ENCODE results near the gene PIGU.

Gene PIGU

DNA sequence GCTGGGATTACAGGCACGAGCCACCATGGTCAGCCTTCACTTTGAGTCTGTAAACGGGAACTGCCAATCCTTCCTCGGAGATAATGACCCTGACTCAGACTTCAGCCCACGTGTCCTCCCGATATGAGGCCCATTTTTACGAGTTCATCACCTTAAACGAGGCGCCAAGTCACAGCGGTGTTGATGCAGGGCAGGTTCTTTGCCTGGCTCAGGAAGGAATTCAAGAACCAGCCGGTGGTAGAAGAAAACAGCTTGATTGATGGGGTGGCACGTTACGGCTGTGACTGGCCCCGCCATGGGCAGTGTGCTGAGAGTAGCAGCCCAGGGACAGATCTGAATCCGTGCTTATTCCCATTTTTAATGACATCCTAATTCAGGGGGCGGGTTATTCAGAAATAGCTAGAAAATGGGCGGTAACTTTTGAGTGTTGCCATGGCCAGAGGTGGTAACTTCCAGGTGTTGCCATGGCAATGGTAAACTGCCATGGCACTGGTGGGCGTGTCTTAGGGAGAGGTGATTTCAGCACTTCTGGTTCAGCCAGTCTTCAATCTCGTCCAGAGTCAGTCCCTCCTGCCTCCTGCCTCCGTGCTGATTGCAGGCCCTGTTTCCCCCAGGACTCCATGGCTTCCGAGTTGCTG, 127.5 kb downstream of the PIGU start:
- peak; percentile 18 for DNase-seq

- DNase-seq: no peak
Measured at GRCh38 chr20:34547844-34548613, 128.9 kb downstream of the PIGU start.

DNA sequence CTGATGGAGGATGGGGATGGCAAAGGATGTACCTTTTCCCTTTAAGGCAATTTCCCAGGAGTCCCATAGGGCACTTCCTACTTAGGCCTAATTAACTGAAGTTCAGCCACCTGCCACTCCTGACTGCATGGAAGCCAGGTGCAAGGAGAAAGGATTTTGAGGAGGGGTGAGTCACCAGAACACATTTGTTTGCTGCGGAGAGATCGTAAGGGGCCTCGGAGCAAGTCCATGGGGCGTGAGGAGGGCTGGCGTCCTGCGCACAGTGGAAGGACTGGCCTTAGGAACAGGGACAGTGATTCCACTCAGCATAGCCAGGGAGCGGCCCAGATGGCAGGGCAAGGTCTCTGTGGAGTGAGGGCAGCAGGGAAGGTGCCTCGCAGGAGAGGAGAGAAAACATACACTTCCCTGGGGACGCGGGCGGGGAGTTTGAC, 130.1 kb downstream of the PIGU start:
- DNase-seq: peak; percentile 64

DNA sequence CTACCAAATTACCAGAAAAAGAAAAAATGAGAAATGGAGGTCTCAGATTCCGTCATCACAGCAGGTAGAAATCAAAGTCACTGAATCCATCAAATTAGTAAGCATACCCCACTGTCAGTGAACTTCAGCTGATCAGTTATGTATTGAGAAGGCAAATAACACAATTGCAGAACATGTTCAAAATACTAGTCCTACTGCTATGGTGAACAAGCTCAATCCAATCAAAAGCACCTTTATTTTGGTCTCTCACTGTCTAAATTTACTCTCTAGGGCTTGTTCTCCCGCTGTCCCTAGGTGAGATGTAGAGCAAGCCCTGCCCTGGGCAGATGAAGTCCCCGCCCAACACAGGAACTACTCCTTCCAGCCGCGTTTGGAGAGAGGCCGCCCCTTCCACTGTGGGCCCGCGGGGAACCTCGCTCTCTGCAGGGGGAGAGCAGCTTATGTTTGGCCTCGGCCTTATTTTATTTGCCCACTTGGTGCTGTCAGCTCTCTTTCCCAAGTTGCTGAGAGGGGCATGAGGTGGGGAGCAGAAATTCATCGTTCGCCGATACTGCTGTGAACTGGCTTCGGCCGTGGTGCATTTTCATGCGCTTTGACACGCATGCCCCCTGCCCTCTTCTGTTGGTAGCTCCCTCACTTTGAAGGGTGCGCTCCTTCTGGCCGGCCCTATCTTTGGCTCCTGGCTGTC, 132.6 kb downstream of the PIGU start:
- no peak for DNase-seq

DNA sequence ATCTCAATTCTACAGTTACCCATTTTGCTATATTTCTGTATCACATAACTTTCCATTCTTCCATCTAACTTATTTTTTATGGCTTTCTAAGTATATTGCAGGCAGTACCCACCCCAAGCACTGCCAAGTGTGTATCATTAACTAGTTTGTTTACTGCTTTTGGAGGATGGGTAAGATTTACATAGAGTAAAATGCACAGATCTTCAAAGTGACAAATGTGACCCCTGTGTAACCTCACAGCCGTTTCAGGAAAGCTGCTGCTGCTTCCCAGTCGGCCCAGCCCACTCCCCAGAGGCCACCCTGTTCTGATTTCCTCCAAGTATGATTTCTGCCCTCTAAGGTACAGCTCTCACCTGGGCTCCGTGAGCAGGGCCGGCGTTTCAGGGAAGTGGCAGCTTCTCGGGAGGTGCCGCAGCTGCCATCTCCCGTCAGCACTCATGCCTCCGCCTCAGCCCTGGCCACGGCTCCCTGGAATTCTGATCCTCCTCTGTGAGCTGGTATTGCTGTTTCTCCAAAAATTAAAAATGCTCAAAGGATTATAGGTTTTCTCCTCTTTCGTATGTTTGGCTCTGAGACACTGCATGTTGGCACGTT, 133.3 kb downstream of the PIGU start:
- DNase-seq: no peak

DNA sequence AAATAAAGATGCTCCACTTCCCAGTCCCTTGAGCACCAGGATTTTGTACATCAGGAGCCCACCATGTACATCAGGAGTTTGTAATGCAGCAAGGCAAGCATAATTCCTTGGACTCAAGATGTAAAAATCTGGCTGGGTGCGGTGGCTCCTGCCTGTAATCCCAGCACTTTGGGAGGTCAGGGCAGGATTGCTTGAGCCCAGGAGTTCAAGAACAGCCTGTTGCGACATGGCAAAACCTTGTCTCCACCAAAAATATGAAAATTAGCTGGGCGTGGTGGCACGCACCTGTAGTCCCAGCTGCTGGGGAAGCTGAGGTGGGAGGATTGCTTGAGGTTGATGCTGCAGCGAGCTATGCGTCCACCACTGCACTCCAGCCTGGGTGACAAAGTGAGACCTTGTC, 134.5 kb downstream of the PIGU start:
- no peak for DNase-seq

- no peak for DNase-seq
Measured at GRCh38 chr20:34541917-34542316, 135.0 kb downstream of the PIGU start.

DNA sequence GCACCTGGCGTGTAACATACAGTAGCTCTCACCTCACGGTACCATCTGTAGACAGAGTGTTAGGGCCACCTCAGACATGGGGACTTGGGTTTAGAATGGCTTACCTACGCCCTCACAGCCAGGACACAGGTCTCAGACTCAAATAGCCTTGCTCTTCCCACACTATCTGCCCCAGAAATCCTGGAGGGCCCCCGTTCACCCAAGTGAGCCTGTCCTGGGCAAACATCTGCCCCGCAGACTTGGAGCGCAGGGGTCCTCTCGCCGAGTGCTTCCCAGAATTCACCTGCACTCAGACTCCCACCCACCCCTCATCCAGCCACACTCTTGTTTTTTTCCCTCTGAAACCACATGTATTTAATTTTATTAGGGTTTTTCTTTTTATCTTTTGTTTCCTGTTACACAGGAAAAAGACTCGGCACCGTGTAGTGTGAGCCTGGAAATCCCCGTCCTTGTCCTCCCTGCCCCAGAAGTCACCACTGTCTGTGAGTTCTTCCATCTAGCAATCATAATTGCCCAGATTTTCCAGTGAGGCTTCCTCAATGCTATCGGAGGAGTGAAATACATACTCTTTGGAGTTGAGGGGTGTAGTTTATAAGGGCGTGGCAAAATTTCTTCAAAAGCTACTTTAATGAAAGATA, 135.5 kb downstream of the PIGU start:
- DNase-seq: no peak

DNA sequence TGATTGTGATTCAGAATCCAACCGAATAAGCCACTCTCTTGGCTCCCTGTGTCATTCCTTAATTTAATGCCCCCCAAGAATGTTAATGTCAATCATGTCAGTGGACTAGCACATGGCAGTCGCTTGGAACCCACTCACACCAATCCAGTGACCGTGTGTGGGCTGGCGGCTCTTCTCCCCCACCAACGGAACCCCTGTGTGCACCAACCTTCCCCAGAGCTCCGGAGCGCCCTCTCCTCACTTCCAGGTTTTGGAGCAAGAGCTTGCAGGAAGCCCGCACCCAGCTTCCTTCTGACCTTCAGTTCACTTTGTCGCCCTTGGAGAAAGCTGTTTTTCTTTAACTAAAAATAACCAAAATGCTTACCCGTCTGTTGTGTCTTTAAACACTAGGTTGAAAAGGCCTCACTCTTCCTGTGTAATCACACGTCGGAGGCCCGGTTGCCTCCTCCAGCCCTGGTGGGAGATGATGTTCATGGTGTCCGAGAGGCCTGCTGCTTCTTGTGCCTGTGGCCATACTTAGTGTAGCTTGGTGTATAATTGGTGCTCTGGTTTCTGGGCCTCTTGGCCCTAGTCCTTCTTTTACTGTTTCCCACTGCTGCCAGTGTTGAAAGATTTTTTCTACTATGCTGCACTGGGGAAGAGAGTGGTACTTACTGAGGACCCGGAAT, 136.2 kb downstream of the PIGU start:
- no peak for DNase-seq

- DNase-seq: no peak
Measured at GRCh38 chr20:34539756-34540155, 137.1 kb downstream of the PIGU start.

DNA sequence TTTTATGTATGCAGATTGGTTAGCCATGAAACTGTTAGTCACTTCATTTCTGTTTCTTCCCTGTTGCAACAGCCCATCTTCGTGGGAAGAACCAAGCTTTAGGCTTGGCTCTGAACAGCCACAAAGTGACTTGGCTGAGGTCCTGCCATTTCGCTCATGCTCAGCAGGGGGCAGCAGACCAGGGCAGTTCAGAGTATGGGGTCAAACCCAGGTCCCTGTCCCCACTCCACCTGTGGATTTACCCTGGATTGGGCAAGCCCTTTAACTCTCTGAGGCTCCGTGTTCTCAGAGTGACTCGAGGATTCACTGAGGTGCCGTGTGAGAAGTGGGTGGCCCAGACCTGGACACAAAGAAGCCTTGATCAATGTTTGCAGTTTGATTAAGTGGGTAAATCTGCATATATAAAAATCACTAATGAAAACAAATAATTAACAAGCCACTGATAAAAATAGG, 138.2 kb downstream of the PIGU start:
- peak; percentile 3 for DNase-seq

- DNase-seq: no peak
Measured at GRCh38 chr20:34537651-34538050, 139.2 kb downstream of the PIGU start.

DNA sequence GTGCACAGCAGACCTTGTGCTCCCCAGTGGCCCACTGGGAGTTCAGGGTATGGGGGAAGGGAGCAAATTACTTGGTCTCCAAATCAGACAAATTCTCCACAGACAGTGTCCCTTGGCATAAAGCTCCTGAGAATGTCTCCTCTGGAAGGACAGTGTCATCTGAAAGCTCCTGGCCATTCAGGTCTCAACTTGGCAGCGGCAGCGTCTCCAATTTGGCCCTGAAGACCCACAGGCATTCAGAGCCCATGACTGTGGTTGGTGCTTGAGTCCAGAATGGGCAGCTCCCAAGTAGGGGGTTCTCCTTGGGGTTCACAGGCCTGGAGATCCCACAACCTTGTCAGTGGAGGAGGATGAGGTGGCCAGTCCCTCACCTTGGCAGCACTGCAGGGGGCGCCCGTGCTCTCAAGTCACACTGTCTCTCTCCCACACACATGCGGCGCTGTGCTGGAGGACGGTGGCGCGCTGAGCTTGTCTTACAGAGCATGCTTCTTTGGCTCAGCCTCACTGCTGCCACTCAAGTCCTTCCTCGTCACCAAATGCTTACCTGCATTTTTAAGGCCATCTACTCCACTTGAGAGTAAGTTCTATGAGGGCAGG, 140.0 kb downstream of the PIGU start:
- DNase-seq: no peak

GRCh38 chr20:34535857-34536256, 141.0 kb downstream of the PIGU start:
- no peak for DNase-seq

DNA sequence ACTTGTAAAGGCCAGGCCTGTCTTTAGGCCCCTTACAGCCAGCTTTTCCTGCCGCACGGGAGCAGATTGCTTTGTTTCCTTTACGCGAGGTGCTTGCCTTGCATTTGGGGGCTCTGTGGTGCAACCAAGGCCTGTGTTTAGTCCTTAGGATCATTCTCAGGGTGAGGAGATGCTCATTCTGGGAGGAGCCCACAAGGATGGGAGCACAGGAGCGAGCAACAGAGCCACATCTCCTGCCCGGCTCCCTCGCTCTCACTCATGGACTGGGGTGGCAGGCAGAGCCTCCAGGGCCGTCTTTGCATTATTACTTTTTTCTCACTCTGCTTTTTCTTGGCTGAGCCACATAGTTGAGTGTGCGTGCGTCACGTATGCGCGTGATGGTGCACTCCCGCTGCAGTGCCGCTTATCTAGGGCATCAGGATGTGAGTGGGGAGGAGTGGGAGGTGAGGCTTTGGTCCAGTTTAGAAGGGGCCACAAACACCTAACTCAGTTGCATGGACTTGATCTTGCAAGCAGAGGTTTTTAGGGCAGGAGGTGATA, 141.5 kb downstream of the PIGU start:
- no peak for DNase-seq

GRCh38 chr20:34534391-34535165, 142.3 kb downstream of the PIGU start:
- no peak for DNase-seq

DNA sequence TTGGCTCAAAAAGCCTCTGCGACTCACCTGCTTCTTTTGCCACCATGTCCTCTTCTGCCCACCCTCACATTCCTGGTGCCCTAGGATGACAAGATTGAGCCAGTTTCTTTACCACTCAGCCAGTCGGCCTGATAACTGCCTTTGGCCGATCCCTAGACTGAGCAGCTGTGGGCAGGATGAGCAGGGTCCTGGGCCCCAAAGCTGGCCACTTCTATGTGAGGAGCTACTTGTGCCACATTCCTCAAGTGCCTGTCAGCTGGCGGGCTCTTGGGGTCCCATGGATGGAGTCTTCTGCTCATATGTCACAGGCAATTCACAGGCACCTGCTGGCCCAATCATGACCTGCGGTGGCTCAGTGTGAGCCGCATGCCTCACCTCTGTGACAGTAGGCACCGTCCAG, 144.1 kb downstream of the PIGU start:
- DNase-seq: no peak

GRCh38 chr20:34532320-34532719, 144.6 kb downstream of the PIGU start:
- DNase-seq: no peak

- no peak for DNase-seq
Measured at GRCh38 chr20:34531608-34532265, 145.2 kb downstream of the PIGU start.

- no peak for DNase-seq
Measured at GRCh38 chr20:34530342-34530741, 146.6 kb downstream of the PIGU start.
